Right lobe of liver (tissue), 4 donors: ENCODE results near the gene TMEM98.

ENCODE experiments used
- CTCF ChIP-seq, 4 donors: fragments of 200-600 bp in 3 of 4; fragments of 450-650 bp in 1 of 4; IDR thresholded peaks; one replicate each; pipeline versions ENCODE4 v1.5.1 to v1.8.0; 2016 to 2022; ENCODE audit warnings: antibody characterized with exemption in 4 of 4, mild to moderate bottlenecking in 2 of 4
- POLR2A ChIP-seq: fragments of 450-650 bp; IDR thresholded peaks from one replicate; pipeline ENCODE4 v1.6.1; 2017; ENCODE audit warnings: antibody characterized with exemption, mild to moderate bottlenecking
- donor health status: DM: no; HTN: no; CAD: no.
- donor health status: DM: no; HTN: no; CAD: no.
- donor health status: DM: no; HTN: yes; CAD: no.

- no peak for TF ChIP-seq CTCF (IDR thresholded peaks at IDR 0.05)
- no peak for TF ChIP-seq POLR2A
Measured at GRCh38 chr17:32894245-32894644, 33.7 kb upstream of the TMEM98 start.
